Occipital lobe (tissue), 2 donors: ENCODE data around the gene ULK4. TPM values are rescaled to one million over a fixed set of nuclear protein-coding genes. Genes with fewer than 3 reads are reported as not detected.
"Not testable (repeated sequence)": the region's sequence is repeated elsewhere in the genome, so short reads cannot be mapped to it uniquely, and the experiment has no call there.

Experiments used
- DNase-seq: peaks from one replicate; lab custom pipeline; 2025; lab: John Stamatoyannopoulos, UW
- total RNA-seq: library from RNA; depleted of rRNA; stranded (reverse); fragments of >200 nt; gene quantifications from one replicate; pipeline ENCODE4 v1.2.3, GENCODE V29; 2014

Gene ULK4
- total RNA-seq, 1 donor from 2014 or later, result 21.1 TPM

DNA sequence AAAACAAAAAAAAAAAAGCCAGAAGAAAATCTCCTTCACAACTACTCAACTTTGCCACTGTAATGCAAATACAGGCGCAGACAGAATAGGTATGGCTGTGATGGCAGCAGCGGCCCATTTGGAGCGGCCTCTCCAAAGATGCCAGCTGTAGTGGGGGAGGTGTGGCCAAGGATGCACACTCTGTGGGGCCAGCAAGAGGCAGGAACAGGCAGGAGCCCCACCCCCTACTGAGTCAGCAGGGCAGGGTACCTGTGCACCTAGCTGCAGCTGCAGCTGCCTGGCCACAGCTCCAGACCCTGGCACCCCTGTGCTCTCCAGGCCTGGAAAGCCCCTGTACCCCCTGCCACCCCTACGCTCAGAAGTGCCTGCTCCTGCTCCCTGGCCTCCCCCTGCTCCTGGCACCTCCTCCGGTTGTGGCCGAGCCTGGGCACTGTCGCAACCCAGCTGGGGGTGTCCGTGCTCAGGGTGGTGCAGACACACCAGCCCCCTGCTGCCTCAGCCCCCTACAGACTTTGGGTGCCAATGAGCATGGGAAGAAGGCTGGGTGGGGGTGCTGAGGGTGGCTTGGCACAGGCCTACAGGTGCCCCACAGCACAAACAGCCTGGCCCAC, 312.7 kb downstream of the ULK4 start:
- no peak for DNase-seq

DNA sequence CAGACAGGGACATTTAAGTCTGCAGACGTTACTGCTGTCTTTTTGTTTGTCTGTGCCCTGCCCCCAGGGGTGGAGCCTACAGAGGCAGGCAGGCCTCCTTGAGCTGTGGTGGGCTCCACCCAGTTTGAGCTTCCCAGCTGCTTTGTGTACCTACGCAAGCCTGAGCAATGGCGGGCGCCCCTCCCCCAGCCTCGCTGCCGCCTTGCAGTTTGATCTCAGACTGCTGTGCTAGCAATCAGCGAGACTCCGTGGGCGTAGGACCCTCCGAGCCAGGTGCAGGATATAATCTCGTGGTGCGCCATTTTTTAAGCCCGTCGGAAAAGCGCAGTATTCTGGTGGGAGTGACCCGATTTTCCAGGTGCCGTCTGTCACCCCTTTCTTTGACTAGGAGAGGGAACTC, 314.2 kb downstream of the ULK4 start:
- not testable (repeated sequence) for DNase-seq

DNA sequence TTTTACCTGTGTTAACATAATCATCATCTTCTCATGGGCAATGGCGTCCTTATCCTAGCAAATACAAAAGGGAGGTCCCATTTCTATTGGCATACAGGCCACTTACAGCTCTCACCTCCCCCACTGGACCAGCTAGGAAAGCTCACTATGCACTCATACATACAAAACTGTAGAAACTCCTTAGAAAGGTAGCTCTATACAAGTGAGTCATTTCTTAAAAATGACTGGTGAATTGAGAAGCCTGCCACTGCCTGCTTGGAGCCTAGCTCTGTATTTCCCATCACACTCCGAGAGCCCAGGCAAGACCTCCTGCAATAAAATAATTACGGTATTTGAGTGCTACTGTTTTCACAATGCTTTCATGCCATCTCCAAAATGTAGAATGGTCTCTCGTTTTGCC, 321.8 kb downstream of the ULK4 start:
- no peak for DNase-seq

GRCh38 chr3:41638381-41638780, 323.5 kb downstream of the ULK4 start:
- no peak for DNase-seq

DNA sequence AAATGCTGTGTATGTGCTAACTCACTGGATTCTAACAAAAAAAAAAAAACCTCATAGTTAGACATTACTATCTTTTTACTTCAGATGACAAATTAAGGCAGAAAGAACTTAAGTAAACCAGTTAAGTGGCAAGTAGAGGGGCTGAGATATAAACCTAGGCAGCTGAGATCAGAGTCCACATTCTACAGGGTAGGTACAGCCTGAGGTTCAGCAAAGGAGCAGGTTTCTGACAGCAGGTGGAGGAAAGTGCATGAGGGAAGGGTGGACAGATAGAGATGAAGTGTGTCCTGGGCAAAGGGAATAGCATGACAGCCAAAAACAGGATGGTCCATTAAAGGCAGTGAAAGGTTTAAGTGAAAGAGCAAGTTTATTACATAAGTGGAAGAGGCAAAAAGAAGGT, 329.2 kb downstream of the ULK4 start:
- DNase-seq, result no peak

- no peak for DNase-seq
These were observed 331.2 kb downstream of the ULK4 start for GRCh38 chr3:41630708-41631107.

DNA sequence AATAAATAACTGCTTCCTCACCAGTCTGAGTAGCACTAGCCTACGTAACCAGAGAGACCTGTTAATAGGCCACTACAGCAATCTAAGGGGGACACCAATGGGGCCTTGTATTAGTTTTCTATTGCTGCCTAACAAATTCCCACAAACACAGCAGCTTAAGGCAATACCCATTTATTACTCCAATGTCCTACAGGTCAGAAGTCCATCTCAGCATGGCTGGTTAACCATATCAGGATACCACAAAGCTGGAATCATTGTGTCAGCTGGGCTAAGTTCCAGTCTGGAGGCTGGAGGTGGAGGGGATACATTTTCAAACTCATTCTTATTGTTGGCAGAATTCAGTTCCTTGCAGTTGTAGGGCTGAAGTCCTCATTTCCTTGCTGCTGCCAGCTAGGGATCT, 331.9 kb downstream of the ULK4 start:
- DNase-seq, result no peak

DNA sequence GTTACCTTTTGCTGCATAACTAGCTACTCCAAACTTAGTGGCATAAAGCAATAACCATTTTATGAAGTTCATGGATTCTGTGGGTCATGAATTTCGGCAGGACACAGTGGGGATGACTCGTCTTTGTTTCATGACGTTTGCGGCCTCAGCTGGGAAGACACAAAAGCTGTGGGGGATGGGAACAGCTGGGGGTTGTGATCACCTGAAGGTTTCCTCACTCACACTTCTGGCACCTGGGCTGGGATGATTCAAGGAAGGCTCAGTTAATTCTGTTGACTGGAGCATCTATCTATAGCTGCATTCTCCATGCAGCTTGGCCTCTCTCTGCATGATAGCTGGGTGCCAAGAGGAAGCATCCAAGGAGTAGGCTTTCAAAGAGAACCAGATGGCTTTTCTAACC, 332.8 kb downstream of the ULK4 start:
- no peak for DNase-seq

DNA sequence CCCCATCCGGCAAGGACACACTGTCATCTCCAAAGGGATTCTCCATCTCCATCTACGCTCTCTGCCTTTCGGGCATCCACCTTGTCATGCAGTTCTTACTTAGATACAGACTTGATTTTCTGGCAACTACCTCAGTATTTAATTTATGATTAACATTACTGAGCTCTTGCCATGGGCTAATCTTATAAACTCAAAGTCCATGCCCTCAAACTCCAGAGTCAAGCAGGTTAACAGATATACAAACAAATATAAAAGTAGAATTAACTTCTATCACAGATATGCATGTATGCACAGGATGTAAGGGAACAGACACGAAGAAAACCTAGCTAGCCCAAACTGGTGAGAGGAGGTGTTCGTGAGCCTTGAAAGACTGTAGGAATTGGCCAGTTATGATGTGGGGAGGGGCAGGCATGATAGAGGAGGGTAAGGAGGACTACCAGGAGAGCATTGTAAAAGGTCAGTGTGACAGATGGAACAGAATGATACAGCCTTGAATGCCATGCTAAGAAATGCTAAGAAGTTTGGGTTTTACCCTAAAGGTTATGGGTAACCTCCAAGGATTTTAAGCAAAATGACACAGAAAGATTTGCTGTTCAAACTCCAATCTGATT, 334.3 kb downstream of the ULK4 start:
- DNase-seq, result no peak

DNA sequence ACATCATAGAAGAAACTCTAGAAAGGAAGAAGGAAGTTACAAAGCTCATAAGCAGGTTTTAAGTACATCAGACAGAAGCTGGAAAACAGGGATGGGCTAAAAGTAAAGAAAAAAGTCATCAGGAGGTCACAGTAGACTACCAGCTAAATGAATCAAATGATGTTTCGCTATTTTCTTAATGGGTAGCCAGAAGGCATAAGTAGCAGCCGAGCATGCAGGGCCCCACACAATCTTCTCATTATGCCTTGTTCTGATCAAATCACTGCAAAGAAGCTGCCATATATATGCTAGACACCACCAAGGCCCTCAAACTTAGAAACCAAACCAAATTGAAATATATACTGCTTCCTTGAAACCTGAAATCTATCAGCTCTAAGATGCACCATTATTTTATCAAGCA, 349.1 kb downstream of the ULK4 start:
- DNase-seq, result no peak

- DNase-seq, result no peak
These were observed 350.9 kb downstream of the ULK4 start for GRCh38 chr3:41611008-41611407.

DNA sequence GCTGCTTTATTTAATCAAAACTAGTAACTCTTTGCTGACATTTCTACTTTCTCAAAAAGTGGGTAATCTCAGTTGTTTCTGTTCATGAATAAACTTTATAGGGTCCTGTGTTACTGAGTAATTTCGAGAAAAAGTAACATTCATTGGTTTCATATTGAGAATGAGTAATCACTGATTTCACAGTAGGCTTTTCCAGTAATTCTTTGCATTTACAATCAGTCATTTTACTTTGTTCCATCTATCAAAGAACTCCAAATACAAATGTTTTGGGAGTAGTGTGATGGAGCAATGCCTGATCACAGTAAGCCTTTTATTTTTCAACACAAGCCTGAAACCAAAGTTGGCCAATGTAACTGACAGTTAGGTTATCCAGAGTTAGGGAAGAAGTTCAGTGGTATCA, 353.6 kb downstream of the ULK4 start:
- no peak for DNase-seq

- DNase-seq, result no peak
These were observed 358.1 kb downstream of the ULK4 start for GRCh38 chr3:41603807-41604206.

GRCh38 chr3:41602121-41602520, 359.8 kb downstream of the ULK4 start:
- DNase-seq, result no peak

DNA sequence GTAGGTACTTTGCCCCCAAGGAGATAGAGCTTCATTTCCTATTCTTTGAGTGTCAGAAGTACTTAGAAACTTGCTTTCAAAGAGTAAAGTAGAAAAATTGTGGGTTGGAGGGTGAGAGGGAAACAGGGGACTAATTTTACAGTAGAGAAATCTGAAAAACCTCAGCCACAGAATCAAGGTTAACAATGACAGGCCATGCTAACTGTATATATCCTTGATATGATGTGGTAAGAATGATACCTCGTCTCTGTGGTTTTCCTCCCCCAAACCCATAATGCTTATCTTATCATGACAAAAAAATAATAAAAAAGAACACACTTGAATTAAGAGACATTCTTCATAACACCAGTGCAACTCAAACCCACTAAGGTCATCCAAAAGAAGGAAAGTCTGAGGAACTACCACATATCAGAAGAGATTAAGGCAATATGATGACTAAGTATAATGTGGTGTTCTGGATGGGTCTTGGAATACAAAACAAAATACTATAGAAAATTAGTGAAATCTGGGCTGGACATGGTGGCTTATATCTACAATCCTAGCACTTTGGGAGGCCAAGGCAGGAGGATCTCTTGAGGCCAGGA, 360.4 kb downstream of the ULK4 start:
- no peak for DNase-seq

- DNase-seq, result no peak
These were observed 361.3 kb downstream of the ULK4 start for GRCh38 chr3:41600616-41601015.

DNA sequence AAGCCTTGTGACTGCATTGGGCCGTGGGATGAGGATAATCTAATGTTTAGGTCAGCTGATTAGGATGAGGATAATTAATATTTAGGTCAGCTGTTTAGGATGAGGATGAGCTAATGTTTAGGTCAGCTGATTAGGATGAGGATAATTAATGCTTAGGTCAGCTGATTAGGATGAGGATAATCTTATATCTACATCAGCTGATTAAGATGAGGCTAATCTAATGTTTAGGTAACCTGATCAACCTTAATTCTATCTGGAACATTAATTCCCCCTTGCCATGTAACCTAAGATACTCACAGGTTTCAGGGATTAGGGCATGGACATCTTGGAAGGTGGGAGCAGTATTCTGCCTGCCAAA, 362.8 kb downstream of the ULK4 start:
- no peak for DNase-seq

GRCh38 chr3:41598402-41599126, 363.3 kb downstream of the ULK4 start:
- no peak for DNase-seq

- DNase-seq, result no peak
These were observed 368.1 kb downstream of the ULK4 start for GRCh38 chr3:41593774-41594173.

DNA sequence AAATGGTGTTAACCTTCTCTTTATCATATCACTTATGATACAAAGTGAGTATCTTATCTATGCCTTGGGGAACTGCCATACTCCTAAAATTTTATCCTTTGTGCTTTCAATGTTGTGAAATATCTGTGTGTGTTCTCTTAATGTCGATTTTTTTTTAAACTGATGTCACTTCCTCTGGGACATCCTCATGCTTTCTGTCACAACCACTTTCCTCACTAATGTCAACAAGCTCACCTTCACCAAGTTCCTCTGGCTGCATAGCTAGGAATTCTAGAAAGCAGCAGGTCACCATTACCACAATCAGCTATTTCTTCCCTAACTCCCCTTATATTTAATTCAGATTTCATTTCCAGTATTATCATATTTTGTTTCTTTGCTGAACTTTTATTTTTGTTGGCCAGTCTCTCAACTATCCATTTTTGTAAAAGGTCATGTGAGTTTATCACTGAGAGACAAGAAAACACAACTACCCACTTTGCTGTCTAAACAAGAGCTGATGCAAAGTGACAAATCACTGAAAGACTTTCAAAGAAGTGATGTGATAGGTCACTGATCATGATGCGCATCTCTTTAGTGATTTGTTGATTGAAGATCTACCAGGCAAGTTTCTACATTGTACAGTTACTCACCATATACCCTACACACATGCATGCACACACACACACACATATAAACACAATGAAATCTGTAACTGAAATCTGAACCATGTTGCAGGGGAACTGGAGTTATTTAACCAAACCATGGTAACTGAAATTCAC, 369.0 kb downstream of the ULK4 start:
- no peak for DNase-seq

DNA sequence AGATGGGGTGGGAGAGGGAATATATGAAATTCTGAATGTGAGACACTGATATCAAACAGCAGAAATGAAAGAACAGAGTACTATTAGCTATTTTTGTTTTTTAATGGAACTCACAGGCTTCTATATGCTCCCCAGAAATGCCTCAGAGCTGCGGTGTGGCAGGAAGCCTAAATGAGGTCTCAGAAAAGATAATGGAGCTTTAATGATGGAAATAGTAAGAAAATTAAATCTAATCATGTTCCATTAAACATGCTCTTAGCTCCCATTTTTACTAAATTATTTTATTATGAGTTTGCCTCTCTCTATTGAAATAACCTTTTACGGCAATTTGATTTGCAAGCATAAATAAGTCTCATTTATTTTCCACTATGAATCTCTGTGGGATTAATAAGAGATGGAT, 378.9 kb downstream of the ULK4 start:
- DNase-seq, result no peak

DNA sequence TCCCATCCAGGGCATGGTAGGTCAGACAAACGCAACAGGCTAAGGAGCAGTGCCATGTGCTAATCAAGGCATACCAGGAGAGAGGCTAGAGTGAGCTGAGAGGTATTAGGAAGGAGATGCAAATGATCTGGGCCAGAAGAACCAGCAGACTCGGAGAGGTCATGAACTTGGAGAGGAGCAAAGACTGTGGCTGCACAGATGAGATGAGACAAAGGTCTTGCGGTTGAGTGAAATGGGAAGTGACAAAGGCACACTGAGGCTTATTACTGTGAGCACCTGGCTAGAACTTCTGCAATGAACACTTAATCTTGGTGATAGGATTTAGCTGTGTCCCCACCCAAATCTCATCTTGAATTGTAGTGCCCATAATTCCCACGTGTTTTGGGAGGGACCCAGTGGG, 380.2 kb downstream of the ULK4 start:
- DNase-seq, result no peak
